Activated CD4-positive, CD25-positive, alpha-beta regulatory T cell (primary cell): Measurements from ENCODE around the gene MRTO4.
A peak's percentile ranks its signal among the peaks of the same experiment; 100 is the strongest.
"Not testable (repeated sequence)": the region's sequence is repeated elsewhere in the genome, so short reads cannot be mapped to it uniquely, and the experiment has no call there.

ENCODE experiments used
- DNase-seq, 4 experiments: peaks; one replicate each; lab custom pipeline; 2025; lab: John Stamatoyannopoulos, UW

The MRTO4 gene

DNA sequence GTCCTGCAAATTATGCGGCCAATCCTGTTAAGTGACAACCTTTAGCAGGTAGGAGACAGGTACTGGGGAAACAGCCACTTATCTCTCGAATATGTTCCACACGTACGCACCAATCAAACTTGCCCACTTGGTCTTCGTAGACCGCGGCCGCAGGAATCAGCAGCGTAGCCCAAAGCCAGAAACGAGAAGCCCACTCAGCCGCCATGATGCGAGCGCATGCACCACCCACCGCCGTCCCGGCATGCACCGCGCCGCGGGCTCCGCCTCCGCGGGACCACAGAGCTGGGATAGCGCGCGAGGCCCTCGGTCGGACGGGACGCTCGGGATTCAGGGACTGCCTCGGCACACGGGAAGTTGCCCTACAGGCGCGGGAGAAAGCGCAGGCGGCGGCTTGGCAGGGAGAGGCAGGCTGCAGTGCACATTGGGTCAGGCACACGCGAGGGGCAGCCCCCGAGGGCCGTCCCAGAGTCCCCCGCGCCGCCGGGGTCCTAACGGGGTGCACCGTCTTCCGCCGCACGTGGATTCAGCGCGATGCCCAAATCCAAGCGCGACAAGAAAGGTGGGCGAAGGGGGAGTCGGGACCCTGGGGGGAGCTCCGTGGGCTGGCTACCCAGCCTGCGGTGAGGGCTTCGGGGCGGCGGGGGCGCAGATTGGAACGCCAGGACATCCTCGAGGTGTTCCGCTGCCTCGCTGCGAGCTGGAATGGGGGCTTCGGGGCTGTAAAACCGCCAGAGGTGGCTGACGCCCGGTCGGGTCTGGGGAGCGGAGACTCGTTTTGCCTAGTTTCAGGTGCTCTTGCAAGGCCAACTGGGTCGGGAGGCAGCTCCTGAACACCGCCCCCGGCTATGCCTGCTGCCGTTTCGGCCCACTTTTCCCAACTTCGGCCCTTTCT, at the start of gene MRTO4, which contains the start of gene EMC1:
Gene MRTO4 (plus strand): TSS at position 501 of the 892 bp plus-strand sequence. CDS start 31 bp downstream, at position 532.
Gene EMC1 (minus strand): TSS at position 220 of the 892 bp plus-strand sequence. CDS start 15 bp downstream, at position 205.
- DNase-seq: peak; percentile 82 to 86 (median 84)

GRCh38 chr1:19202396-19202795, 49.2 kb upstream of the MRTO4 start:
- DNase-seq: no peak

- no peak for DNase-seq
These were observed 48.2 kb upstream of the MRTO4 start for GRCh38 chr1:19203440-19203839.

DNA sequence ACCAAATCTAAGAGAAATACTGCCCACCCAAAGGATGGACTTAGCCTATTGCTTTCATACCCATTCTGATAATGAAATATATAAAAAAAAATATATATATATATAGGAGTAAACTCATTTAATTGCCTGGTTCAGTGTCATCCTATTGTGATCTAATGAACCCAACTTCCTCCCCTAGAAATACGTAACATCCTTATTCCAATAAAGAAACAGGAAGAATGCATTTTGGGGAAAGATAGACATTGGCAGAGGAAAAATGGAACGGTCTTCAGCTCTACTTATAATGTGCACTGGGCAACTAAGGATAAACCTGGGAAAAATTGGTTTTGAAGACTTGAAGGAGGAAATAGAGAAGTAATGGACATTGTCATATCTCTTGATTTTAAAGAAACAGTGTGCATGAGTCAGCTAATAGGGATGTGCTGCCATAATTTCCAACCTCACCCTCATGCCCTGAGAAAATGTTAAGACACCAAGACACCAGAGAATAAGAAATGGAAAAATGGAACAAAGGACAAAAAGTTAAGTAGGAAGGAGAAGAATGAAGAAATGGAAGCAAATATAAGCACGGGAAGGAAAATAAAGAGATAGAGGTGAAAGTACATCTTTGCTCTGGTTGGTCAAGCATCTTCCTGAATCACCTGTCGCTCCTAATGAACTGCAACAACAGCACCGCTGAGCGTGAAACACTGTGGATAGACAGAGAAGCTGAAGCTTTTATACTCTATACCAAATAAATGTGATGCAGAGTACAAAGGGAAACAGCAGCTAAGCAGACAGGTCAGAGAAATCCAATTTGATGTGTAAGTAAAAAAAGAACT, 46.9 kb upstream of the MRTO4 start:
- no peak for DNase-seq

GRCh38 chr1:19205403-19205802, 46.2 kb upstream of the MRTO4 start:
- DNase-seq: no peak

DNA sequence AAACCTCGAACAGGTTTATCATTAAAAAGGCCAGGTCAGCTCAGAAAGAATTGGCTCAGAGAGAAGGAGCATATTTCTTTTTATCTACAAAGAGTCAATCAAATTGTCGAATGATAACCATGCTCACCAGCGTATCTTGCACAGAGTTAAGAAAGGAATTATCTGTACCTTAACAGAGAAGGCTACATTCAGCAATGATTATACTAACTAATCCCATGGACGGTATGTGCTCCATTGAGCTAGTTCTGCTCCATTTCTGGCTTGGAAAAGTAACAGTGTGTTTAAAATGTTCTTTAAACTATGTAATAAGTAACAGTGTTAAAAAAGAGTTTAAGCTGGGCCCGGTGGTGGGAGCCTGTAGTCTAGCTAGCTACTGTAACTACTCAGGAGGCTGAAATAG, 45.8 kb upstream of the MRTO4 start:
- DNase-seq: no peak

DNA sequence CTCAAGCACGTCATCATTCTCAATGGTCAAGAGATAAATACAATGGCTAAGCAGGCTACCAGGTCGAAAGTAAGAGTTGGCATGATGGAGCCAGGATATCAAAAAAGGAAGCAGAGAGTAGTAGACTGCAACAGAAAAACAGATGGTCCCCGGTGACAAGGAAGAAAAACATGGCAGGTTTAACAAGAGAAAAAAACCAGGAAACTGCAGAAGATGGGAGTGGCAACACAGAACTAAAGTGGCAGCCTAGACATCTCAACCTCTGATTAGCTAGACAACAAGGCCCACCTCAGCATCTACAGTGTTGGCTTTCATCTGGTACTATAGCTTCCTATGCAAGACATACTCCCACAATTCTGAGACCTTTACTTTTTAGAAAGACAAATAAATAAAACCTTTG, 44.7 kb upstream of the MRTO4 start:
- no peak for DNase-seq

- DNase-seq: no peak
These were observed 42.7 kb upstream of the MRTO4 start for GRCh38 chr1:19208710-19209438.

GRCh38 chr1:19209439-19209989, 42.1 kb upstream of the MRTO4 start:
- peak in 3 of 4 experiments; percentile 23 to 55 (median 49) for DNase-seq

DNA sequence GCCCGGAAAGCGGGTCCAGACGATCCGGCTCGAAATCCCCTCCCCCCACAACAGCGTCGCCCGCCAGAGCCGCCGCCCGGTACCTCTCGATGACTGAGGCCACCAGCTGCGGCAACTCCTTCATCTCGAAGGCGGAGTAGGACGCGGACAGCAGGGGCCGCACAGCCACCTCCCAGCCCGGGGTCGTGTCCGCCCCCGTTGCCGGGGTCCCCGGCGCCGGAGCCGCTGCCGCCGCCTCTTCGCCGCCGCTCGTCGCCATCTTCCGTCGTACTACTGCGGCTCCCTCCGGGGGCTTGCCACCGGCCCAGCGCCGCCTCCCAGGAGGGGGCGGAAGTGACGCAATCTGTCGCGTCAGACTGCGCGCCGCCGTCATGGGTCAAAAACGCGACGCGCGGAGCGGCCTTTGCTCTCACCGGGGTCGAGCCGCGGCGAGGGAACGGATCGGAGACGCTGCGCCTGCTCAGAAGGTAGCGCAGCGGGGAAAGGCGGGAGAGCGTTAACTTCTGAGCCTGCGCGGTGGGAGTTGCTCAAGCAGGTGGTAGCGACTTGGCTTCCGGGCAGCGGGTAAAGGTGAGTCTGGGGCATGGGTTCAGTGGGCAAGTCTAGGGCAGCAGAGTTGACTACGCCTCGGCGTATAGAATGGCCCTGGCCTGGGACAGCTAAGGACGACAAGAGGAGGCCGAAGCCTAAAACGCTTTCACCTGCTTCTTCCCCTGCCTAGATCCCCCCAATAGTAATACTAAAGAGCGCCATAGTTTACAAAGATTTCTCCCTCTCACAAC, 41.4 kb upstream of the MRTO4 start, which contains the start of gene UBR4:
Gene UBR4 (minus strand): TSS at position 277 of the 782 bp plus-strand sequence. CDS start 18 bp downstream, at position 259.
- DNase-seq: peak; percentile 93 to 94 (median 94)

- no peak for DNase-seq
These were observed 40.6 kb upstream of the MRTO4 start for GRCh38 chr1:19210772-19211549.

DNA sequence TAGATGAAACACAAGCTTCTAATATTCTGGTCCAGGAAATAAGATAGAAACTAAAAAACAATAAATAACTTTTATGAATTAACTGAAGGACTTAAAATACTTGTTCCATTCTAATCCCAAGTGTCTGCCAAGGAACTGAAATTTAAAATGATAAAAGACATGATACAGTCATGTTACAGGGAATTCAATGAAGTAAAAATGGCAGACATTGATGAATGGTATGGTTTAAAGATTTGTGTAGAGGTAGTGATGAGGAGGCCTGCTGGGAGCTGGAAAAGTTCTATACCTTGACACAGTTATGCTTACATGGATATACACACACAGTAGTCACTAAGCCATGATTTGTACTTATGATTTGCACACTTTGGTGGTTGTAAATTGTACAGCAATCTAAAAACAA, 39.4 kb upstream of the MRTO4 start:
- no peak for DNase-seq

DNA sequence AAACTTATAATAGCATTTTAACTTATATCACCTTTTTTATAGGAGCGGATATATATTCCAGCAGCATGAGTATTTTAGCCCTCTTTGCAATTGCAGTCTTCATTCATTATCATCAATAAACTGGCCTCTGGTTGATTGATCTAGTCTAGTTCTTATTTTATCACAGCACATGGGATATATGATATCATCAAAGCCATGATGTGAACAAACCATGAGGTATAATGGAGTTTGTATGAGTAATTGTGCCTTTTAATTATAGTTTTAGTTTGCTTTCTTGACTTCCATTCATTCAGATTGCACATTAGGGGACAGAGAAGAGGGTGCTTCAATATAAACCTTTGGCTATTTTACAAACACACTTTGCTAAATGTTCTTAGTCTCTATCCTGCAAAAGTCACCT, 38.0 kb upstream of the MRTO4 start:
- DNase-seq: no peak

DNA sequence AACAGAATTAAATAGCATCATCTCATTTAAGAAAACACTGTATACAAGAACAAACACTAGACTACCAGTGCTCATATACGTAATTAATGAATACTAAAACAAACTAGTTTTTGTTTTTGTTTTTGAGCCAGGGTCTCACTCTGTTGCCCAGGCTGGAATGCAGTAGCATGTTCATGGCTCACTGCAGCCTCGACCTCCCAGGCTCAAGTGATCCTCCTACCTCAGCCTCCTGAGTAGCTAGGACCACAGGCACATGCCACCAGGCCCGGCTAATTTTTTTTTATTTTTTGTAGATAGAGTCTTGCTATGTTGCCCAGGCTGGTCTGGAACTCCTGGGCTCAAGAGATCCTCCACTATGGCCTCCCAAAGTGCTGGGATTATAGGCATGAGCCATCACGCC, 35.0 kb upstream of the MRTO4 start:
- DNase-seq: not testable (repeated sequence)

GRCh38 chr1:19219451-19219850, 32.2 kb upstream of the MRTO4 start:
- no peak for DNase-seq

- no peak for DNase-seq
These were observed 31.3 kb upstream of the MRTO4 start for GRCh38 chr1:19220080-19220846.

GRCh38 chr1:19220991-19221390, 30.6 kb upstream of the MRTO4 start:
- no peak for DNase-seq

GRCh38 chr1:19222573-19222972, 29.0 kb upstream of the MRTO4 start:
- no peak for DNase-seq
